ENCODE data around the gene PRRC2B.
"Not testable (repeated sequence)": the region's sequence is repeated elsewhere in the genome, so short reads cannot be mapped to it uniquely, and the experiment has no call there.

The PRRC2B gene

GRCh38 chr9:131393622-131394463 is at the start of gene PRRC2B:
PRRC2B (plus strand) TSS chr9:131394086; CDS start chr9:131430145, 36,059 bp downstream.
- Histone ChIP-seq H3K79me2 (ENCODE audit: low read length) (peaks cover 44% of the 10 kb centered on the region), H3K4me3 (ENCODE audit: low read length) (peak within 1 kb of the TSS; percentile 77), H4K20me1 (ENCODE audit: insufficient read depth, low read length) (peaks cover 36% of the 10 kb centered on the region), H3K4me1 (ENCODE audit: low read length) (peaks cover 29% of the 10 kb centered on the region), H3K9me3 (replicated peaks; ENCODE audit: insufficient read depth, low read length) (no peaks in the 10 kb centered on the region), H3K36me3 (replicated peaks; ENCODE audit: insufficient read depth, low read length) (no peaks in the 10 kb centered on the region), H3K4me2 (ENCODE audit: low read depth, low read length) (peak within 1 kb of the TSS; percentile 90), H3F3A (ENCODE audit: insufficient read depth, low read length) (peaks cover 45% of the 10 kb centered on the region), H3K9me2 (replicated peaks; ENCODE audit: insufficient read depth, low read length) (no peaks in the 10 kb centered on the region), H3K9ac (ENCODE audit: low read length) (peak within 1 kb of the TSS; percentile 76), H3K27me3 (replicated peaks; ENCODE audit: insufficient read depth, low read length) (no peaks in the 10 kb centered on the region), H3K27ac (ENCODE audit: low read length) (peak within 1 kb of the TSS; percentile 82), H2AFZ (ENCODE audit: low read length) (peak within 1 kb of the TSS; percentile 77)
- TF ChIP-seq EZH2phosphoT487 (IDR thresholded peaks at IDR 0.05; ENCODE audit: low read length) (no peak), CTCF (IDR thresholded peaks at IDR 0.05; ENCODE audit: low read length) (0 out of 2 replicates have a peak, but pooled peaks have one; percentile 9)
- DNase-seq = peak; percentile 85

GRCh38 chr9:131344931-131345535 is 48.9 kb upstream of the PRRC2B start:
- H3F3A ChIP-seq (ENCODE audit: insufficient read depth, low read length); DNase-seq; H2AFZ ChIP-seq (ENCODE audit: low read length); H3K9ac ChIP-seq (ENCODE audit: low read length); H3K4me1 ChIP-seq (ENCODE audit: low read length); H3K27ac ChIP-seq (ENCODE audit: low read length); H3K36me3 ChIP-seq (replicated peaks; ENCODE audit: insufficient read depth, low read length); H3K79me2 ChIP-seq (ENCODE audit: low read length); H3K9me3 ChIP-seq (replicated peaks; ENCODE audit: insufficient read depth, low read length); H3K27me3 ChIP-seq (replicated peaks; ENCODE audit: insufficient read depth, low read length); H3K4me3 ChIP-seq (ENCODE audit: low read length); H4K20me1 ChIP-seq (ENCODE audit: insufficient read depth, low read length); H3K9me2 ChIP-seq (replicated peaks; ENCODE audit: insufficient read depth, low read length); H3K4me2 ChIP-seq (ENCODE audit: low read depth, low read length): not testable (repeated sequence)

GRCh38 chr9:131346559-131346958 is 47.3 kb upstream of the PRRC2B start:
- H3K79me2 ChIP-seq (ENCODE audit: low read length) = no peaks in the 10 kb centered on the region
- no peaks in the 10 kb centered on the region for H3K4me1 ChIP-seq (ENCODE audit: low read length)
- no peak overlapping the region for H3K4me3 ChIP-seq (ENCODE audit: low read length)
- no peaks in the 10 kb centered on the region for H4K20me1 ChIP-seq (ENCODE audit: insufficient read depth, low read length)
- TF ChIP-seq EZH2 (optimal IDR thresholded peaks at IDR 0.05; ENCODE audit: low read depth, low read length) (no peak), EZH2phosphoT487 (IDR thresholded peaks at IDR 0.05; ENCODE audit: low read length) (no peak), CTCF (IDR thresholded peaks at IDR 0.05; ENCODE audit: low read length) (no peak)
- H2AFZ ChIP-seq (ENCODE audit: low read length) = no peak overlapping the region
- H3K4me2 ChIP-seq (ENCODE audit: low read depth, low read length) = no peak overlapping the region
- H3K9me2 ChIP-seq (replicated peaks; ENCODE audit: insufficient read depth, low read length) = no peaks in the 10 kb centered on the region
- no peak overlapping the region for H3K27ac ChIP-seq (ENCODE audit: low read length)
- no peaks in the 10 kb centered on the region for H3F3A ChIP-seq (ENCODE audit: insufficient read depth, low read length)
- H3K9ac ChIP-seq (ENCODE audit: low read length) = no peak overlapping the region
- no peaks in the 10 kb centered on the region for H3K36me3 ChIP-seq (replicated peaks; ENCODE audit: insufficient read depth, low read length)
- no peaks in the 10 kb centered on the region for H3K9me3 ChIP-seq (replicated peaks; ENCODE audit: insufficient read depth, low read length)
- no peaks in the 10 kb centered on the region for H3K27me3 ChIP-seq (replicated peaks; ENCODE audit: insufficient read depth, low read length)
- DNase-seq = no peak
